Stimulated activated CD8-positive, alpha-beta memory T cell treated with anti-CD3 and anti-CD28 coated beads, Interleukin-7, amount 100 ng/mL, for 4 hours (primary cell): Measurements from ENCODE around the gene GOLGA6L9.
"Not testable (repeated sequence)": the region's sequence is repeated elsewhere in the genome, so short reads cannot be mapped to it uniquely, and the experiment has no call there.

ENCODE experiments used
- DNase-seq, 2 donors: peaks; one replicate each; pipeline ENCODE4 v3.0.0-alpha.2; 2020; ENCODE audit warnings: low read depth in 2 of 2

GOLGA6L9 gene

DNA sequence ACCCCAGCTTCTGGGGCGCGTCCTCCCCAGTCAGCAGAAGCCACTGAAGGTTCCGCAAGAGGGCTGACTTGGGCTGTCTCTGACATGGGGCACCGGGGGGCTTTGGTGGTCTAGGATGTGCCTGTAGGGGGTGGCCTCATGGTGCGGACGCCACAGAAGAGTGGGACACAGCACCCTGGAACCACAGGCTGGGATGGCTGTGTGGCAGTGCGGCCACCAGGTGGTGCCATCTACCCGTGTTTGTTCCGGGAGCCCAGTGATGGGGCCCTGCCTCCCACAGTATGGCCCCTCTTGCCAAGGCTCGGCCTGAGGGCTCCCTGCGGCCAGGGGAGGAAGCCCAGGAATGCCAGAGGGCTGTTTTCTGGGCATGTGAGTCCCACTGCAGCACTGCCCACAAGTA, 38.6 kb downstream of the GOLGA6L9 start:
- DNase-seq: not testable (repeated sequence)

GRCh38 chr15:82469381-82469780, 39.8 kb downstream of the GOLGA6L9 start:
- not testable (repeated sequence) for DNase-seq

DNA sequence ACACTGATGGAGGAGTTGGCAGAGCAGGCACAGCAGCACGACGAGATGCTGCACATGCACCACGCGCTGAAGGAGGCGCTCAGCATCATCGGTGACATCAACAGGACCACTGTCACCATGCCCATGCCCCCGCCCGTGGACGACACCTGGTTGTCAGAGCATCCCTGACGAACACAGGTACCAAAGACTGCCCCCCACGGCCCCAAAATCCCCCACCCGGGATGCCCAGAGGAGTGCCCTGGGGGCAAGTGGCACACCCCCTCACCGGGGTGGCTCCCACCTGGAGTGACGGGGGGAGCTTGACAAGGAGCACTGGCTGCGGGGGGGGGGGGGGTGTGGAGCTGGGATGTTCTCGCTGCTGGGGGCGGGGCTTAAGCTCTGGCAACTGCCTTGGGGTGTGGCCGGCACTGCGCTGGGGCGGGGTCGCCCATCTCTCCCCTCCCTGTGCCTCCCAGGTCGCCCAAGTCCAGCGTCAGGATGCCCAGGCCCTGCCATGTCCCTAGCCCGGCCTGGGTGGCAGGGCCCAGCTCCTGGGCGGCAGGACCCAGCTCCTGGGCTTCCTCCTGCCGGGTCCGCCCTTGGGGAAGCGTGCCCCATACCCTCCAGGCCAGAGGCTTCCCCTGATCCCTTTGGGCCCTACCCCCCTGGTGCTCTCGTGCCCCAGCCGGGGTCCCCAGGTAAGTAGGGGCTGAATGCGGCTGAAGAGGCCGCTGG, 42.8 kb downstream of the GOLGA6L9 start:
- DNase-seq: not testable (repeated sequence)

- not testable (repeated sequence) for DNase-seq
Measured at GRCh38 chr15:82474596-82475325, 45.1 kb downstream of the GOLGA6L9 start.

DNA sequence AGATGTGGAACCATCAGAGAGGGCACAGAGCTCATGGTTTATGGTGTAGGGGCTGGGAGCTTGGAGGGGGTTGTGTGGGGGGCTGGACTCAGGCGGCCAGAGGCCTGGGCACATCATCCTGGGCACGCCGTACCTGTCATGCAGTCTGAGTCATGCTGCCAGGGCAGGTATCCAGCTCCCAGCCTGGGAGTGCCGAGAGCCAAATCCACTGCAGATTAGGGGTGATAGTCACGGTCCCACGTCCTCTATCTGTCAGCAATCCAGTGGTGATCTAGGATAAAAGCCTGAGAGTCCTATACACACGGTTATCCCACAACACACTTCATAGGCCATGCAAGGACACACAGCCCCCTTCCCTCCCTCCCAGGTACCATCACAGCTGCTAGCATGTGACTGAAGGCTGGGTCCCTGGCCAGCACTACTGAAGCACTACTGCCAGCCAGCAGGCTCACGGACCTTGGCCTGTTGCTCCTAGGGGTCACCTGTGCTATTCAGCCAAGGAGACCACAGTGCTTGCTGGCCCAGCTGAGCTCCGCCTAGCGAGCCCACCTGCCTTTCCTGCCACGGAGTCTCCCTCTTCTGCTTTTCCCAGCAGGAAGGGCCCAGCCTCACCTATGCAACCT, 45.8 kb downstream of the GOLGA6L9 start:
- DNase-seq: not testable (repeated sequence)

- not testable (repeated sequence) for DNase-seq
Measured at GRCh38 chr15:82476697-82477342, 47.2 kb downstream of the GOLGA6L9 start.

DNA sequence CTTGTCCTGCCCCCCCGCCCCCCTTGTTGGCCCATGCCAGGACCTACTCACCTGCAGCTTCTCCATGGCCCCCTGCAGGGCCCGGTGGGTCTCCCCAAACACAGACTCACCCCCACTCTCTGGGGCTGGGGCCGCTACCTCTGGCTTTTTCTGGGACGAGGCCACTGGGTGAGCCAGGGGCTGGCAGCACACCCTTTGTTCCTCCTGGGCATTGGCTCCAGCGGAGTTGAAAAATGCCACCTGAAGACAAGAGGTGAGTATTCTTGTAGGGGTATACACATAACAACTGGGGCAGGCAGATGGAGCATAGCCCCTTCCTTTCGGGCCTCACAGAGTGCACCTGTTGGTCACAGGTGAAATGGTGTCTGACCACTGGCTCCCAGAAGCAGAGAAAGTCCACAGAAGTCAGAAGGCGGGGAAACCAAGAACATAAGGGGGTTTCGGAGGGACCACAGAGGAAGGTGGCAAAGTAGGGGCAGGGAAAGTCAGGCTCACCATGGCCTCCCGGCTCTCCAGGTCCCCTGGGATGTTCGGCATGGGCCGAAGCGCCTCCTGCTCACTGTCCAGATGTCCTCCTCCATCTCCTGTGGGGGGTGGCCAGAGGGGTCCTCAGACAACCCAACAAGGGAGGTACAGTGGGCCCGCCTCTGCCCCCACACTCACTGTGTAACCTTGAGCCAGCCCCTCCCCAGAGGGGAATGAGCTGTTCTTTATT, 47.9 kb downstream of the GOLGA6L9 start:
- not testable (repeated sequence) for DNase-seq
